RWPE2 (cell line): Measurements from ENCODE around the gene CRY1.

ENCODE experiments used
- ATAC-seq: fragments of 200-7000 bp; cut with Tn5 transposase; 3 replicates; pipeline ENCODE4 v1.9.1; 2021; ENCODE audit warnings: low read depth
- DNase-seq: peaks from one replicate; pipeline ENCODE4 v3.0.0-alpha.2; 2020; ENCODE audit warnings: low spot score
- H3K27ac ChIP-seq: fragments of 450-650 bp; 2 replicates; pipeline ENCODE4 v1.5.1; 2017; ENCODE audit warnings: mild to moderate bottlenecking; ENCODE audit not compliant: poor library complexity, severe bottlenecking
- H3K27me3 ChIP-seq: fragments of 250-450 bp; sonication (Bioruptor Pico); 2 replicates; pipeline ENCODE4 v1.5.1; 2021; ENCODE audit warnings: mild to moderate bottlenecking, moderate library complexity; ENCODE audit not compliant: insufficient read depth, poor library complexity, severe bottlenecking
- H3K36me3 ChIP-seq: fragments of 250-450 bp; sonication (Bioruptor Pico); 2 replicates; pipeline ENCODE4 v1.5.1; 2020; ENCODE audit warnings: low read depth, mild to moderate bottlenecking, moderate library complexity
- H3K4me1 ChIP-seq: fragments of 250-450 bp; sonication (Bioruptor Pico); 2 replicates; pipeline ENCODE4 v1.5.1; 2021; ENCODE audit warnings: mild to moderate bottlenecking, moderate library complexity; ENCODE audit not compliant: insufficient read depth, poor library complexity, severe bottlenecking
- H3K4me3 ChIP-seq: fragments of 250-450 bp; sonication (Bioruptor Pico); 2 replicates; pipeline ENCODE4 v1.5.1; 2021; ENCODE audit warnings: mild to moderate bottlenecking, moderate library complexity; ENCODE audit not compliant: severe bottlenecking
- H3K9me3 ChIP-seq: fragments of 250-450 bp; sonication (Bioruptor Pico); 2 replicates; pipeline ENCODE4 v1.5.1; 2021; ENCODE audit warnings: mild to moderate bottlenecking, moderate library complexity; ENCODE audit not compliant: severe bottlenecking
- TF ChIP-seq, protein P1 (sequence below): fragments of 450-650 bp; IDR thresholded peaks from one replicate; pipeline ENCODE4 v1.5.1; 2017; ENCODE audit warnings: mild to moderate bottlenecking, moderate library complexity; ENCODE audit not compliant: poor library complexity, severe bottlenecking

Gene CRY1

DNA sequence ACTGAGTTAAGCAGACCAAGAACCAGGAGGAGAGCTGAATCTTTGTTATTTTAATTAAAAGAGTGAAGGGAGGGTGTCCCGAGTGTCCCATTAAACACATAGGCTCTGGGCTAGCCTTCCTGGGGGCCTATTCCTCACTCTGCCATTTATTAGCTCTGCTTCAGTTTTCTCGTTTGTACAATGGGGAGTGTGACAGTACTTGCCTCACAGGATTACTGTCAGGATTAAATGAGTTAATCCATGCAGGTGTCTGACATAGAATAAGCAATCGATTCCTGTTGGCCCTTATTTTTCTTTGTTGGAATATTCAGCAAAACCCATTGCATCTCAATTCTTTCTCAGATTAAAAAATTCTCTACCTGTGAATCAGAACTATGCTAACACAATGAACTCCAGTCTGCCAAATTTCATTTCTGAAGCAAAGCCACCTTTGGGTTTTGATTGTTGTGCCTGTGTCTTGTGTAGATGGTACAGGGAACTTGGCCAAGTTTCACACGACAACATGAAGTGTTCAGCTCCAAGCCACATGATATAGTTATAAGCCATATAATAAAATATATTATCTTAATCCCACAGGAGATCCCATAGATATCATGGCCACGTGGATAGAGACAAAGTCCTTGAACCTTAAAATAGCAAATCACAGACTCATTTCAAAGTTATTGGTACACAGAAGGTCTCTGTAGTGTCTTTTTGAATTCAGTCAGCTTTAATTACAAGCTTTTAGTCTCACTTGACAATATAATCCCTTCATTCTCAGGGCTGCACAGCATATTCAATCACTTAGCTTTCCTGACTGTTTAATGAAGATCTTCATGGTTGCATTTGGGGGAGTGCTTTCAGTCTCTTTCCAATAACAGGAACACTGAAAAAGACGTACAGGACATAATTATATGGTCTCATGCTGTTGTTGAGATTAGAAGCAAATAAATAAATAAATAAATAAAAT is 34.4 kb upstream of the CRY1 start:
- Histone ChIP-seq H3K4me3 (no peak overlapping the region), H3K9me3 (no peaks in the 10 kb centered on the region), H3K4me1 (no peaks in the 10 kb centered on the region), H3K36me3 (no peaks in the 10 kb centered on the region), H3K27me3 (no peaks in the 10 kb centered on the region), H3K27ac (no peak overlapping the region)
- TF ChIP-seq, protein P1, sequence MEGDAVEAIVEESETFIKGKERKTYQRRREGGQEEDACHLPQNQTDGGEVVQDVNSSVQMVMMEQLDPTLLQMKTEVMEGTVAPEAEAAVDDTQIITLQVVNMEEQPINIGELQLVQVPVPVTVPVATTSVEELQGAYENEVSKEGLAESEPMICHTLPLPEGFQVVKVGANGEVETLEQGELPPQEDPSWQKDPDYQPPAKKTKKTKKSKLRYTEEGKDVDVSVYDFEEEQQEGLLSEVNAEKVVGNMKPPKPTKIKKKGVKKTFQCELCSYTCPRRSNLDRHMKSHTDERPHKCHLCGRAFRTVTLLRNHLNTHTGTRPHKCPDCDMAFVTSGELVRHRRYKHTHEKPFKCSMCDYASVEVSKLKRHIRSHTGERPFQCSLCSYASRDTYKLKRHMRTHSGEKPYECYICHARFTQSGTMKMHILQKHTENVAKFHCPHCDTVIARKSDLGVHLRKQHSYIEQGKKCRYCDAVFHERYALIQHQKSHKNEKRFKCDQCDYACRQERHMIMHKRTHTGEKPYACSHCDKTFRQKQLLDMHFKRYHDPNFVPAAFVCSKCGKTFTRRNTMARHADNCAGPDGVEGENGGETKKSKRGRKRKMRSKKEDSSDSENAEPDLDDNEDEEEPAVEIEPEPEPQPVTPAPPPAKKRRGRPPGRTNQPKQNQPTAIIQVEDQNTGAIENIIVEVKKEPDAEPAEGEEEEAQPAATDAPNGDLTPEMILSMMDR: no peak
- ATAC-seq (no peak), DNase-seq (no peak)

- TF ChIP-seq, protein P1: peak; percentile 66
- DNase-seq (no peak), ATAC-seq (0 out of 3 replicates have a peak, but pooled peaks have one; percentile 35)
- H3K27ac ChIP-seq: no peak overlapping the region
- no peak overlapping the region for H3K4me3 ChIP-seq
- H3K9me3 ChIP-seq: no peaks in the 10 kb centered on the region
- H3K4me1 ChIP-seq: no peaks in the 10 kb centered on the region
- H3K27me3 ChIP-seq: no peaks in the 10 kb centered on the region
- no peaks in the 10 kb centered on the region for H3K36me3 ChIP-seq
These were observed 33.6 kb upstream of the CRY1 start for GRCh38 chr12:107126796-107127481.

GRCh38 chr12:107125833-107126232 is 32.5 kb upstream of the CRY1 start:
- Histone ChIP-seq H3K27ac (no peak overlapping the region), H3K27me3 (no peaks in the 10 kb centered on the region), H3K4me1 (no peaks in the 10 kb centered on the region), H3K36me3 (no peaks in the 10 kb centered on the region), H3K9me3 (no peaks in the 10 kb centered on the region), H3K4me3 (no peak overlapping the region)
- DNase-seq: no peak
- TF ChIP-seq, protein P1: no peak
- no peak for ATAC-seq

GRCh38 chr12:107122452-107122958 is 29.2 kb upstream of the CRY1 start:
- H3K9me3 ChIP-seq: no peaks in the 10 kb centered on the region
- H3K27ac ChIP-seq: no peak overlapping the region
- ATAC-seq: no peak
- no peaks in the 10 kb centered on the region for H3K27me3 ChIP-seq
- TF ChIP-seq, protein P1: no peak
- no peaks in the 10 kb centered on the region for H3K4me1 ChIP-seq
- no peaks in the 10 kb centered on the region for H3K36me3 ChIP-seq
- no peak for DNase-seq
- H3K4me3 ChIP-seq: no peak overlapping the region
